Dermis blood vessel endothelial cell (primary cell): Measurements from ENCODE around the gene CYP2R1. TPM values are rescaled to one million over a fixed set of nuclear protein-coding genes. Genes with fewer than 3 reads are reported as not detected.

ENCODE experiments used
- DNase-seq: peaks from one replicate; pipeline ENCODE4 v3.0.0; 2010
- total RNA-seq: library from RNA; depleted of rRNA; stranded (reverse); fragments of >200 nt; gene quantifications from 2 replicates; pipeline ENCODE4 v1.2.3, GENCODE V29; 2014

CYP2R1 gene
- 8.7 TPM in 2 replicates for total RNA-seq

GRCh38 chr11:14892036-14892556 is at the start of gene CYP2R1:
Gene CYP2R1 (minus strand): TSS chr11:14892231. CDS start chr11:14892205, 26 bp downstream.
- peak; percentile 98 for DNase-seq

- DNase-seq: no peak
Measured at GRCh38 chr11:14938936-14939335, 46.9 kb upstream of the CYP2R1 start.

GRCh38 chr11:14934641-14935351 is 42.8 kb upstream of the CYP2R1 start:
- no peak for DNase-seq

- DNase-seq: no peak
Measured at GRCh38 chr11:14932447-14932846, 40.4 kb upstream of the CYP2R1 start.

- DNase-seq: no peak
Measured at GRCh38 chr11:14930369-14930768, 38.3 kb upstream of the CYP2R1 start.

- DNase-seq: no peak
Measured at GRCh38 chr11:14927146-14927545, 35.1 kb upstream of the CYP2R1 start.

- DNase-seq: no peak
Measured at GRCh38 chr11:14924318-14924717, 32.3 kb upstream of the CYP2R1 start.

GRCh38 chr11:14916403-14916802 is 24.4 kb upstream of the CYP2R1 start:
- no peak for DNase-seq

GRCh38 chr11:14914536-14914935 is 22.5 kb upstream of the CYP2R1 start:
- DNase-seq: no peak

GRCh38 chr11:14908214-14908880 is 16.3 kb upstream of the CYP2R1 start:
- DNase-seq: peak; percentile 64

- peak; percentile 79 for DNase-seq
Measured at GRCh38 chr11:14907411-14908213, 15.6 kb upstream of the CYP2R1 start.

GRCh38 chr11:14906993-14907392 is 15.0 kb upstream of the CYP2R1 start:
- DNase-seq: no peak

GRCh38 chr11:14906578-14906977 is 14.5 kb upstream of the CYP2R1 start:
- DNase-seq: no peak

GRCh38 chr11:14905104-14906033 is 13.3 kb upstream of the CYP2R1 start:
- DNase-seq: peak; percentile 52

GRCh38 chr11:14904745-14905103 is 12.7 kb upstream of the CYP2R1 start:
- peak; percentile 64 for DNase-seq

- DNase-seq: peak; percentile 84
Measured at GRCh38 chr11:14902650-14903350, 10.8 kb upstream of the CYP2R1 start.

GRCh38 chr11:14898906-14899305 is 6.9 kb upstream of the CYP2R1 start:
- DNase-seq: no peak

GRCh38 chr11:14898355-14898754 is 6.3 kb upstream of the CYP2R1 start:
- no peak for DNase-seq

- peak; percentile 63 for DNase-seq
Measured at GRCh38 chr11:14894657-14895598, 2.9 kb upstream of the CYP2R1 start.

GRCh38 chr11:14892577-14892976 is 546 bp upstream of the CYP2R1 start:
- DNase-seq: no peak
